WTC11 (cell line): Measurements from ENCODE around the gene DHX8.

Experiments
- TEAD4 ChIP-seq: sonication (generic); formaldehyde crosslinking; IDR thresholded peaks from 2 replicates; pipeline ENCODE4 v1.8.0; 2022; ENCODE audit warnings: mild to moderate bottlenecking, missing genetic modification reagents
- TF ChIP-seq, protein P1 (sequence below): fragments of 200-600 bp; IDR thresholded peaks from 2 replicates; pipeline ENCODE4 v1.8.0; 2022; ENCODE audit warnings: antibody characterized with exemption
- TF ChIP-seq, protein P2 (sequence below): sonication (generic); formaldehyde crosslinking; IDR thresholded peaks from 2 replicates; pipeline ENCODE4 v1.8.0; 2022; ENCODE audit warnings: mild to moderate bottlenecking, missing genetic modification reagents

GRCh38 chr17:43529947-43530287 lies 46.1 kb downstream of the DHX8 start:
- TF ChIP-seq, protein P1, sequence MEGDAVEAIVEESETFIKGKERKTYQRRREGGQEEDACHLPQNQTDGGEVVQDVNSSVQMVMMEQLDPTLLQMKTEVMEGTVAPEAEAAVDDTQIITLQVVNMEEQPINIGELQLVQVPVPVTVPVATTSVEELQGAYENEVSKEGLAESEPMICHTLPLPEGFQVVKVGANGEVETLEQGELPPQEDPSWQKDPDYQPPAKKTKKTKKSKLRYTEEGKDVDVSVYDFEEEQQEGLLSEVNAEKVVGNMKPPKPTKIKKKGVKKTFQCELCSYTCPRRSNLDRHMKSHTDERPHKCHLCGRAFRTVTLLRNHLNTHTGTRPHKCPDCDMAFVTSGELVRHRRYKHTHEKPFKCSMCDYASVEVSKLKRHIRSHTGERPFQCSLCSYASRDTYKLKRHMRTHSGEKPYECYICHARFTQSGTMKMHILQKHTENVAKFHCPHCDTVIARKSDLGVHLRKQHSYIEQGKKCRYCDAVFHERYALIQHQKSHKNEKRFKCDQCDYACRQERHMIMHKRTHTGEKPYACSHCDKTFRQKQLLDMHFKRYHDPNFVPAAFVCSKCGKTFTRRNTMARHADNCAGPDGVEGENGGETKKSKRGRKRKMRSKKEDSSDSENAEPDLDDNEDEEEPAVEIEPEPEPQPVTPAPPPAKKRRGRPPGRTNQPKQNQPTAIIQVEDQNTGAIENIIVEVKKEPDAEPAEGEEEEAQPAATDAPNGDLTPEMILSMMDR, result no peak
- TF ChIP-seq, protein P2, sequence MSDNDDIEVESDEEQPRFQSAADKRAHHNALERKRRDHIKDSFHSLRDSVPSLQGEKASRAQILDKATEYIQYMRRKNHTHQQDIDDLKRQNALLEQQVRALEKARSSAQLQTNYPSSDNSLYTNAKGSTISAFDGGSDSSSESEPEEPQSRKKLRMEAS (CRISPR knock-in tag), result no peak
- no peak for TF ChIP-seq TEAD4 (CRISPR knock-in tag)
